Nephron (organoid): ENCODE data around the gene KCNIP4.

Experiments
- H3K27ac Mint-ChIP-seq, 3 experiments: 2 replicates each; pipeline ENCODE4 v1.8.0; 2020; ENCODE audit warnings: mixed read lengths in 3 of 3, mild to moderate bottlenecking in 2 of 3, moderate library complexity in 1 of 3
- H3K27me3 Mint-ChIP-seq: 2 replicates; pipeline ENCODE4 v1.8.0; 2021; ENCODE audit warnings: low read depth, mild to moderate bottlenecking, moderate library complexity, mixed read lengths
- H3K36me3 Mint-ChIP-seq: 2 replicates; pipeline ENCODE4 v1.8.0; 2020; ENCODE audit warnings: low read depth, mixed read lengths
- H3K4me1 Mint-ChIP-seq: 2 replicates; pipeline ENCODE4 v1.8.0; 2020; ENCODE audit warnings: mixed read lengths
- H3K4me3 Mint-ChIP-seq, 3 experiments: 2 replicates each; pipeline ENCODE4 v1.8.0; 2020; ENCODE audit warnings: mild to moderate bottlenecking in 3 of 3, mixed read lengths in 3 of 3, moderate library complexity in 2 of 3
- H3K9me3 Mint-ChIP-seq: 2 replicates; pipeline ENCODE4 v1.8.0; 2020; ENCODE audit warnings: mixed read lengths
- CTCF ChIP-seq, 3 experiments: fragments of 200-600 bp; sonication (generic); IDR thresholded peaks; one replicate each; pipeline ENCODE4 v1.5.0; 2021; ENCODE audit warnings: antibody characterized with exemption in 3 of 3; ENCODE audit not compliant: unreplicated experiment in 3 of 3

Gene KCNIP4

GRCh38 chr4:21887481-21887880, 61.1 kb downstream of the KCNIP4 start:
- Mint-ChIP-seq H3K36me3 (no peaks in the 10 kb centered on the region), H3K4me1 (no peaks in the 10 kb centered on the region), H3K27ac (no peak overlapping the region), H3K4me3 (no peak overlapping the region), H3K9me3 (peaks cover 3% of the 10 kb centered on the region), H3K27me3 (peaks cover 3% of the 10 kb centered on the region)
- no peak for TF ChIP-seq CTCF (IDR thresholded peaks at IDR 0.05; ENCODE audit: unreplicated experiment in 3 of 3)

- Mint-ChIP-seq H3K36me3 (no peaks in the 10 kb centered on the region), H3K4me1 (no peaks in the 10 kb centered on the region), H3K27me3 (peaks cover 3% of the 10 kb centered on the region), H3K9me3 (peaks cover 3% of the 10 kb centered on the region), H3K27ac (no peak overlapping the region), H3K4me3 (no peak overlapping the region)
- no peak for TF ChIP-seq CTCF (IDR thresholded peaks at IDR 0.05; ENCODE audit: unreplicated experiment in 3 of 3)
Observed at GRCh38 chr4:21885770-21886169, 62.8 kb downstream of the KCNIP4 start.

- Mint-ChIP-seq H3K4me3 (no peak overlapping the region), H3K27ac (no peak overlapping the region), H3K27me3 (peaks cover 3% of the 10 kb centered on the region), H3K36me3 (no peaks in the 10 kb centered on the region), H3K9me3 (peaks cover 3% of the 10 kb centered on the region), H3K4me1 (no peaks in the 10 kb centered on the region)
- no peak for TF ChIP-seq CTCF (IDR thresholded peaks at IDR 0.05; ENCODE audit: unreplicated experiment in 3 of 3)
Observed at GRCh38 chr4:21885241-21885640, 63.3 kb downstream of the KCNIP4 start.

- peaks cover 3% of the 10 kb centered on the region for H3K9me3 Mint-ChIP-seq
- no peak for TF ChIP-seq CTCF (IDR thresholded peaks at IDR 0.05; ENCODE audit: unreplicated experiment in 3 of 3)
- peaks cover 3% of the 10 kb centered on the region for H3K27me3 Mint-ChIP-seq
- H3K4me3 Mint-ChIP-seq = no peak overlapping the region
- H3K27ac Mint-ChIP-seq = no peak overlapping the region
- H3K36me3 Mint-ChIP-seq = no peaks in the 10 kb centered on the region
- no peaks in the 10 kb centered on the region for H3K4me1 Mint-ChIP-seq
Observed at GRCh38 chr4:21884615-21885014, 64.0 kb downstream of the KCNIP4 start.

- Mint-ChIP-seq H3K36me3 (no peaks in the 10 kb centered on the region), H3K4me3 (no peak overlapping the region), H3K27me3 (no peaks in the 10 kb centered on the region), H3K4me1 (no peaks in the 10 kb centered on the region), H3K9me3 (peaks cover 3% of the 10 kb centered on the region), H3K27ac (no peak overlapping the region)
- TF ChIP-seq CTCF (IDR thresholded peaks at IDR 0.05; ENCODE audit: unreplicated experiment in 3 of 3) = no peak
Observed at GRCh38 chr4:21882051-21882839, 66.3 kb downstream of the KCNIP4 start.

GRCh38 chr4:21879187-21879586, 69.4 kb downstream of the KCNIP4 start:
- TF ChIP-seq CTCF (IDR thresholded peaks at IDR 0.05; ENCODE audit: unreplicated experiment in 3 of 3) = no peak
- H3K36me3 Mint-ChIP-seq = no peaks in the 10 kb centered on the region
- no peak overlapping the region for H3K27ac Mint-ChIP-seq
- no peaks in the 10 kb centered on the region for H3K27me3 Mint-ChIP-seq
- H3K9me3 Mint-ChIP-seq = no peaks in the 10 kb centered on the region
- H3K4me1 Mint-ChIP-seq = no peaks in the 10 kb centered on the region
- no peak overlapping the region for H3K4me3 Mint-ChIP-seq
